K562 (cell line): Measurements from ENCODE around the gene PKD1. TPM values are rescaled to one million over a fixed set of nuclear protein-coding genes. Genes with fewer than 3 reads are reported as not detected.

ENCODE experiments used
- ATAC-seq: fragments of 200-7000 bp; cut with Tn5 transposase; 3 replicates; pipeline ENCODE4 v1.9.1; 2020; ENCODE audit warnings: moderate library complexity
- BruUV-seq: library from RNA; stranded (reverse); fragments of 400-500 nt; replicated peaks from 2 replicates; lab custom pipeline; 2021; lab: Mats Ljungman, UMichigan
- CTCF ChIA-PET: fragments of 300-600 bp; formaldehyde crosslinking; extraction: SDS; loops from one replicate; lab custom pipeline; 2021; ENCODE audit warnings: low intra/inter-chr PET ratio; lab: Yijun Ruan, JAX
- POLR2A ChIA-PET: fragments of 300-600, 350-650 bp; sonication (Branson Sonifier 250); formaldehyde crosslinking; extraction: SDS; loops from one replicate; lab custom pipeline; 2021; ENCODE audit warnings: antibody characterized with exemption, inconsistent platforms; lab: Yijun Ruan, JAX
- DNase-seq, 4 experiments: peaks; one replicate each; pipeline versions ENCODE4 v3.0.0 to v3.0.0-alpha.2; 2011 to 2018; ENCODE audit warnings: low spot score in 3 of 4, mixed read lengths in 3 of 4; ENCODE audit errors: extremely low read depth in 1 of 4
- FAIRE-seq: peaks from 2 replicates; lab custom pipeline; 2011; peaks lifted over from hg19 to GRCh38; lab: Jason Lieb, UNC
- H2AFZ ChIP-seq: 2 replicates; pipeline ENCODE4 v1.6.0; 2011; ENCODE audit warnings: low read depth, low read length, control low read depth, inconsistent platforms
- H3K27ac ChIP-seq: fragments of 200-600 bp; 3 replicates; pipeline ENCODE4 v1.8.0; 2011; ENCODE audit warnings: low read depth, mild to moderate bottlenecking, control low read depth, inconsistent platforms, low read length, moderate library complexity, mixed read lengths; ENCODE audit errors: extremely low read depth
- H3K27me3 ChIP-seq, 2 experiments: fragments of 300-600 bp in 1 of 2; 2 replicates in 1 of 2; 3 replicates in 1 of 2; pipeline versions ENCODE4 v1.6.0 to v1.8.0; 2011; ENCODE audit warnings: inconsistent platforms in 2 of 2, low read length in 2 of 2, mild to moderate bottlenecking in 1 of 2, mixed read lengths in 1 of 2, moderate library complexity in 1 of 2; ENCODE audit not compliant: control insufficient read depth in 2 of 2, insufficient read depth in 2 of 2
- H3K36me3 ChIP-seq: fragments of 300-600 bp; 3 replicates; pipeline ENCODE4 v1.8.0; 2011; ENCODE audit warnings: mild to moderate bottlenecking, low read length, inconsistent platforms; ENCODE audit not compliant: control insufficient read depth, insufficient read depth
- H3K4me1 ChIP-seq, 2 experiments: fragments of 200-600 bp in 1 of 2; replicated peaks in 1 of 2; 2 replicates in 1 of 2; 3 replicates in 1 of 2; pipeline versions ENCODE4 v1.5.1 to v1.8.0; 2011; ENCODE audit warnings: inconsistent platforms in 2 of 2, low read length in 2 of 2, mild to moderate bottlenecking in 1 of 2, mixed read lengths in 1 of 2, moderate library complexity in 1 of 2; ENCODE audit not compliant: control insufficient read depth in 2 of 2, insufficient read depth in 2 of 2
- H3K4me2 ChIP-seq: 2 replicates; pipeline ENCODE4 v1.6.1; 2011; ENCODE audit warnings: low read length, control low read depth, inconsistent platforms, mixed read lengths; ENCODE audit not compliant: insufficient read depth
- H3K4me3 ChIP-seq: fragments of 200-600 bp; sonication (generic), shearing (Covaris generic); 2 replicates; pipeline ENCODE4 v1.5.1; 2016; ENCODE audit warnings: control low read depth, inconsistent platforms
- H3K79me2 ChIP-seq: fragments of 200-600 bp; 3 replicates; pipeline ENCODE4 v1.8.0; 2011; ENCODE audit warnings: low read length, inconsistent platforms; ENCODE audit not compliant: control insufficient read depth, insufficient read depth
- H3K9ac ChIP-seq, 2 experiments: 2 replicates each; pipeline versions ENCODE4 v1.6.0 to v1.6.1; 2011; ENCODE audit warnings: low read depth in 2 of 2, low read length in 2 of 2, control low read depth in 1 of 2, inconsistent platforms in 1 of 2, mild to moderate bottlenecking in 1 of 2, mixed read lengths in 1 of 2; ENCODE audit not compliant: insufficient read depth in 1 of 2
- H3K9me1 ChIP-seq: one replicate; pipeline ENCODE4 v1.6.0; 2011; ENCODE audit warnings: inconsistent platforms, mild to moderate bottlenecking, low read length, moderate library complexity; ENCODE audit not compliant: control insufficient read depth, insufficient read depth
- H3K9me3 ChIP-seq: replicated peaks from 2 replicates; pipeline ENCODE4 v1.5.1; 2011; ENCODE audit warnings: low read depth, low read length, inconsistent platforms; ENCODE audit not compliant: control insufficient read depth, insufficient read depth
- H4K20me1 ChIP-seq: replicated peaks from 2 replicates; pipeline ENCODE4 v1.6.1; 2011; ENCODE audit warnings: low read length, inconsistent platforms, mixed read lengths; ENCODE audit not compliant: control insufficient read depth, insufficient read depth
- CSDE1 ChIP-seq, 2 experiments: fragments of 450-650 bp; IDR thresholded peaks; 2 replicates each; pipeline ENCODE4 v1.6.1; 2016; ENCODE audit warnings: mild to moderate bottlenecking in 1 of 2
- KLF10 ChIP-seq: fragments of 250-450 bp; sonication (Bioruptor Pico); IDR thresholded peaks from 2 replicates; pipeline ENCODE4 v1.6.1; 2021; ENCODE audit warnings: matching md5 sums
- STAG1 ChIP-seq: sonication (generic); formaldehyde crosslinking; IDR thresholded peaks from 2 replicates; pipeline ENCODE4 v1.5.0; 2020; ENCODE audit warnings: missing genetic modification reagents, borderline replicate concordance
- XRCC5 ChIP-seq: fragments of 200-400 bp; formaldehyde crosslinking; IDR thresholded peaks from 2 replicates; pipeline ENCODE4 v1.6.1; 2017; ENCODE audit warnings: low read depth, mild to moderate bottlenecking, low read length
- WGBS: fragments of 100-300 bp; shearing (Covaris generic); methylation state at CpG from one replicate; pipeline ENCODE4 v1.1.6; 2016; ENCODE audit warnings: low coverage, mixed read lengths; ENCODE audit not compliant: insufficient coverage; ENCODE audit errors: missing lambda C conversion rate; 5-methylcytosine and 5-hydroxymethylcytosine counted together
- in situ Hi-C: fragments of 300-500 bp; cut with MboI; formaldehyde crosslinking; loops from 4 replicates; pipeline ENCODE4 v1.15.0; 2018; ENCODE audit warnings: inconsistent platforms, mixed read lengths
- intact Hi-C: fragments of 100-400 bp; cut with micrococcal nuclease; formaldehyde crosslinking; loops from 2 replicates; pipeline ENCODE4 v1.14.2; 2022
- polyA plus RNA-seq, 8 experiments: library from polyadenylated mRNA; depleted of rRNA in 4 of 8; stranded (reverse) in 5 of 8; unstranded in 3 of 8; fragments of >200 nt; fragmentation: Nextera tagmentation in 2 of 8; fragmentation: Illumina TruSeq in 1 of 8; extraction: Ambion mirVana in 2 of 8; extraction: Trizol in 1 of 8; gene quantifications; 2 replicates each; pipeline versions ENCODE4 v1.2.1 to v1.2.3, GENCODE V29; 2011 to 2014; ENCODE audit warnings: inconsistent platforms in 1 of 8, missing spikeins in 1 of 8
- total RNA-seq, 7 experiments: library from RNA; depleted of rRNA in 6 of 7; stranded (reverse); fragments of >200 nt in 6 of 7; fragmentation: Illumina TruSeq in 2 of 7; extraction: Trizol in 2 of 7; gene quantifications; 2 replicates each; pipeline versions ENCODE4 v1.2.1 to v1.2.3, GENCODE V29; 2011 to 2021; ENCODE audit warnings: low replicate concordance in 1 of 7

PKD1 gene
- total and polyA plus RNA-seq, 9 of the 15 experiments (the other 6 are each of a cell fraction or from before 2014, with no cell fraction given) = 0.23 to 93.5 (median 12.6) TPM

DNA sequence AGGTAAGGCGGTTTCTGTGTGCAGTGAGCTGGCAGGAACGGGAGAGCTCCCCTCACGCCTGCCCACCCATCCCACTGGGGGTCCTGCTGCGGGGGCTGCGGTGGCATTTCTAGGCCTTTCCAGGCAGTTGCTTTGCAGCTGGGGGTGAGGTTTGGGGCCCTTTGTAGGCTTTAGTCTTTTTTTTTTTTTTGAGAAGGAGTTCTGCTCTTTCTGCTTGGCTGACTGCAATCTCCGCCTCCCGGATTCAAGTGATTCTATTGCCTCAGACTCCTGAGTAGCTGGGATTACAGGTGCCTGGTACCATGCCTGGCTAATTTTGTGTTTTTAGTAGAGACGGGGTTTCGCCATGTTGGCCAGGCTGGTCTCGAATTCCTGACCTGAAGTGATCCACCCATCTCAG lies 76.8 kb downstream of the PKD1 start:
- BruUV-seq = no TSS peak
- H3K9me3 ChIP-seq = no peaks in the 10 kb centered on the region
- no peaks in the 10 kb centered on the region for H3K79me2 ChIP-seq
- intact Hi-C loops (no loop called here), in situ Hi-C loops (no loop called here)
- H3K36me3 ChIP-seq = peaks cover 27% of the 10 kb centered on the region; the same call in 1 of the 3 replicates
- H3K4me1 ChIP-seq = peaks cover 0 to 46% of the 10 kb centered on the region in 2 experiments; a peak in 2 of 5 replicates
- no peak overlapping the region for H3K4me2 ChIP-seq
- ATAC-seq (no peak), DNase-seq (no peak), FAIRE-seq (no peak)
- H3K4me3 ChIP-seq = no peak overlapping the region
- 82% methylated on average over 9 of the region's 10 CpGs for WGBS
- ChIA-PET POLR2A (no interaction called here), CTCF (no interaction called here)
- H3K27ac ChIP-seq = no peak overlapping the region
- no peaks in the 10 kb centered on the region for H3K9me1 ChIP-seq
- peak overlapping the region in 1 of 2 experiments; percentile 55; a peak in 1 of 4 replicates for H3K9ac ChIP-seq
- H3K27me3 ChIP-seq = no peaks in the 10 kb centered on the region
- H2AFZ ChIP-seq = no peak overlapping the region
- H4K20me1 ChIP-seq = peaks cover 4% of the 10 kb centered on the region; the same call in 1 of the 2 replicates
- TF ChIP-seq XRCC5 (no peak), KLF10 (CRISPR knock-in tag) (no peak)

GRCh38 chr16:2058420-2058819 lies 77.3 kb downstream of the PKD1 start:
- Histone ChIP-seq H4K20me1 (peaks cover 4% of the 10 kb centered on the region; the same call in 1 of the 2 replicates), H3K4me2 (no peak overlapping the region), H3K27ac (no peak overlapping the region), H3K4me3 (no peak overlapping the region), H3K27me3 (no peaks in the 10 kb centered on the region), H3K36me3 (peaks cover 28% of the 10 kb centered on the region; the same call in 1 of the 3 replicates), H3K9me1 (no peaks in the 10 kb centered on the region), H2AFZ (no peak overlapping the region), H3K79me2 (no peaks in the 10 kb centered on the region), H3K4me1 (peaks cover 0 to 48% of the 10 kb centered on the region in 2 experiments; a peak in 2 of 5 replicates)
- intact Hi-C loops (no loop called here), in situ Hi-C loops (no loop called here)
- FAIRE-seq = no peak
- BruUV-seq = no TSS peak
- CTCF ChIA-PET = no interaction called here
- no peak for DNase-seq
- WGBS = 83% methylated on average over 13 of the region's 13 CpGs
- POLR2A ChIA-PET = no interaction called here
- ATAC-seq = no peak
- TF ChIP-seq CSDE1 (IDR thresholded peaks at IDR 0.05) (no peak), STAG1 (CRISPR knock-in tag) (no peak)
- TF ChIP-seq, all 486 proteins: peak for 0
- no peak overlapping the region; a peak in 1 of 4 replicates for H3K9ac ChIP-seq
- H3K9me3 ChIP-seq = no peaks in the 10 kb centered on the region
